ENCODE data around the gene ARRDC1.

- TF ChIP-seq ZNF324 (tag by site-specific recombination; IDR thresholded peaks at IDR 0.05) (no peak), ZNF121 (tag by site-specific recombination; IDR thresholded peaks at IDR 0.05) (no peak), ZNF670 (tag by site-specific recombination; IDR thresholded peaks at IDR 0.05; ENCODE audit: low read depth) (no peak), YY1 (tag by site-specific recombination; IDR thresholded peaks at IDR 0.05) (no peak), ZNF639 (tag by site-specific recombination; IDR thresholded peaks at IDR 0.05) (no peak)
- TF ChIP-seq, protein P1, sequence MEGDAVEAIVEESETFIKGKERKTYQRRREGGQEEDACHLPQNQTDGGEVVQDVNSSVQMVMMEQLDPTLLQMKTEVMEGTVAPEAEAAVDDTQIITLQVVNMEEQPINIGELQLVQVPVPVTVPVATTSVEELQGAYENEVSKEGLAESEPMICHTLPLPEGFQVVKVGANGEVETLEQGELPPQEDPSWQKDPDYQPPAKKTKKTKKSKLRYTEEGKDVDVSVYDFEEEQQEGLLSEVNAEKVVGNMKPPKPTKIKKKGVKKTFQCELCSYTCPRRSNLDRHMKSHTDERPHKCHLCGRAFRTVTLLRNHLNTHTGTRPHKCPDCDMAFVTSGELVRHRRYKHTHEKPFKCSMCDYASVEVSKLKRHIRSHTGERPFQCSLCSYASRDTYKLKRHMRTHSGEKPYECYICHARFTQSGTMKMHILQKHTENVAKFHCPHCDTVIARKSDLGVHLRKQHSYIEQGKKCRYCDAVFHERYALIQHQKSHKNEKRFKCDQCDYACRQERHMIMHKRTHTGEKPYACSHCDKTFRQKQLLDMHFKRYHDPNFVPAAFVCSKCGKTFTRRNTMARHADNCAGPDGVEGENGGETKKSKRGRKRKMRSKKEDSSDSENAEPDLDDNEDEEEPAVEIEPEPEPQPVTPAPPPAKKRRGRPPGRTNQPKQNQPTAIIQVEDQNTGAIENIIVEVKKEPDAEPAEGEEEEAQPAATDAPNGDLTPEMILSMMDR (tag by site-specific recombination; IDR thresholded peaks at IDR 0.05): no peak
- TF ChIP-seq, protein P2, sequence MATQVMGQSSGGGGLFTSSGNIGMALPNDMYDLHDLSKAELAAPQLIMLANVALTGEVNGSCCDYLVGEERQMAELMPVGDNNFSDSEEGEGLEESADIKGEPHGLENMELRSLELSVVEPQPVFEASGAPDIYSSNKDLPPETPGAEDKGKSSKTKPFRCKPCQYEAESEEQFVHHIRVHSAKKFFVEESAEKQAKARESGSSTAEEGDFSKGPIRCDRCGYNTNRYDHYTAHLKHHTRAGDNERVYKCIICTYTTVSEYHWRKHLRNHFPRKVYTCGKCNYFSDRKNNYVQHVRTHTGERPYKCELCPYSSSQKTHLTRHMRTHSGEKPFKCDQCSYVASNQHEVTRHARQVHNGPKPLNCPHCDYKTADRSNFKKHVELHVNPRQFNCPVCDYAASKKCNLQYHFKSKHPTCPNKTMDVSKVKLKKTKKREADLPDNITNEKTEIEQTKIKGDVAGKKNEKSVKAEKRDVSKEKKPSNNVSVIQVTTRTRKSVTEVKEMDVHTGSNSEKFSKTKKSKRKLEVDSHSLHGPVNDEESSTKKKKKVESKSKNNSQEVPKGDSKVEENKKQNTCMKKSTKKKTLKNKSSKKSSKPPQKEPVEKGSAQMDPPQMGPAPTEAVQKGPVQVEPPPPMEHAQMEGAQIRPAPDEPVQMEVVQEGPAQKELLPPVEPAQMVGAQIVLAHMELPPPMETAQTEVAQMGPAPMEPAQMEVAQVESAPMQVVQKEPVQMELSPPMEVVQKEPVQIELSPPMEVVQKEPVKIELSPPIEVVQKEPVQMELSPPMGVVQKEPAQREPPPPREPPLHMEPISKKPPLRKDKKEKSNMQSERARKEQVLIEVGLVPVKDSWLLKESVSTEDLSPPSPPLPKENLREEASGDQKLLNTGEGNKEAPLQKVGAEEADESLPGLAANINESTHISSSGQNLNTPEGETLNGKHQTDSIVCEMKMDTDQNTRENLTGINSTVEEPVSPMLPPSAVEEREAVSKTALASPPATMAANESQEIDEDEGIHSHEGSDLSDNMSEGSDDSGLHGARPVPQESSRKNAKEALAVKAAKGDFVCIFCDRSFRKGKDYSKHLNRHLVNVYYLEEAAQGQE (tag by site-specific recombination; IDR thresholded peaks at IDR 0.05): no peak
These were observed 12.3 kb upstream of the ARRDC1 start for GRCh38 chr9:137593176-137593575.
